GM19397 (cell line): ENCODE results near the gene TNFSF9.
"Not testable (repeated sequence)": the region's sequence is repeated elsewhere in the genome, so short reads cannot be mapped to it uniquely, and the experiment has no call there.

ENCODE experiments used
- ATAC-seq: cut with Tn5 transposase; IDR thresholded peaks from one replicate; pipeline ENCODE4 v1.9.1; 2021; ENCODE audit warnings: mild to moderate bottlenecking, moderate library complexity; ENCODE audit not compliant: unreplicated experiment

TNFSF9 gene

GRCh38 chr19:6531163-6531955, 533 bp downstream of the TNFSF9 start:
- no peak for ATAC-seq

- no peak for ATAC-seq
Observed at GRCh38 chr19:6531956-6532243, 1.1 kb downstream of the TNFSF9 start.

GRCh38 chr19:6532244-6532999, 1.6 kb downstream of the TNFSF9 start:
- no peak for ATAC-seq

GRCh38 chr19:6533000-6533328, 2.1 kb downstream of the TNFSF9 start:
- no peak for ATAC-seq

- no peak for ATAC-seq
Observed at GRCh38 chr19:6533746-6534418, 3.1 kb downstream of the TNFSF9 start.

GRCh38 chr19:6534451-6535093, 3.7 kb downstream of the TNFSF9 start:
- no peak for ATAC-seq

GRCh38 chr19:6535558-6536137, 4.8 kb downstream of the TNFSF9 start:
- no peak for ATAC-seq

GRCh38 chr19:6539514-6539913, 8.7 kb downstream of the TNFSF9 start:
- no peak for ATAC-seq

- ATAC-seq: no peak
Observed at GRCh38 chr19:6540918-6541689, 10.3 kb downstream of the TNFSF9 start.

GRCh38 chr19:6543866-6544347, 13.1 kb downstream of the TNFSF9 start:
- no peak for ATAC-seq

GRCh38 chr19:6550679-6551078, 19.9 kb downstream of the TNFSF9 start:
- not testable (repeated sequence) for ATAC-seq

- ATAC-seq: no peak
Observed at GRCh38 chr19:6551091-6551490, 20.3 kb downstream of the TNFSF9 start.

GRCh38 chr19:6551607-6552450, 21.0 kb downstream of the TNFSF9 start:
- peak; percentile 66 for ATAC-seq

- no peak for ATAC-seq
Observed at GRCh38 chr19:6556043-6556449, 25.2 kb downstream of the TNFSF9 start.

GRCh38 chr19:6556480-6557195, 25.8 kb downstream of the TNFSF9 start:
- no peak for ATAC-seq

GRCh38 chr19:6562437-6562836, 31.6 kb downstream of the TNFSF9 start:
- not testable (repeated sequence) for ATAC-seq

- ATAC-seq: no peak
Observed at GRCh38 chr19:6564393-6564792, 33.6 kb downstream of the TNFSF9 start.

GRCh38 chr19:6566727-6567126, 35.9 kb downstream of the TNFSF9 start:
- not testable (repeated sequence) for ATAC-seq
